HepG2 (cell line): ENCODE measurements around the gene GMCL2. TPM values are rescaled to one million over a fixed set of nuclear protein-coding genes. Genes with fewer than 3 reads are reported as not detected.
A peak's percentile ranks its signal among the peaks of the same experiment; 100 is the strongest.

ENCODE experiments used
- ATAC-seq: fragments of 200-7000 bp; cut with Tn5 transposase; 3 replicates; pipeline ENCODE4 v1.9.1; 2020; ENCODE audit warnings: mild to moderate bottlenecking, moderate library complexity
- BruUV-seq: library from RNA; stranded (reverse); fragments of 400-500 nt; replicated peaks from 2 replicates; lab custom pipeline; 2021; lab: Mats Ljungman, UMichigan
- CTCF ChIA-PET: fragments of 300-600 bp; formaldehyde crosslinking; extraction: SDS; loops from one replicate; lab custom pipeline; 2021; ENCODE audit warnings: low total read pairs, inconsistent platforms, low intra/inter-chr PET ratio; lab: Yijun Ruan, JAX
- POLR2A ChIA-PET: fragments of 350-600 bp; sonication (Branson Sonifier 250); formaldehyde crosslinking; loops from one replicate; lab custom pipeline; 2020; ENCODE audit warnings: antibody characterized with exemption, inconsistent platforms; lab: Yijun Ruan, JAX
- DNase-seq: peaks from one replicate; pipeline ENCODE4 v3.0.0-alpha.2; 2015; ENCODE audit warnings: low spot score
- FAIRE-seq: peaks from 3 replicates; lab custom pipeline; 2011; peaks lifted over from hg19 to GRCh38; lab: Jason Lieb, UNC
- H2AFZ ChIP-seq: one replicate; pipeline ENCODE4 v1.6.1; 2011; ENCODE audit warnings: low read length, inconsistent platforms
- H3K27ac ChIP-seq: fragments of 300-600 bp; 3 replicates; pipeline ENCODE4 v1.8.0; 2011; ENCODE audit warnings: mixed run types, mild to moderate bottlenecking, mixed read lengths, low read length, inconsistent platforms; ENCODE audit not compliant: insufficient read depth; ENCODE audit errors: extremely low read length
- H3K27me3 ChIP-seq, 2 experiments: fragments of 200-600 bp in 1 of 2; 2 replicates in 1 of 2; 3 replicates in 1 of 2; pipeline versions ENCODE4 v1.6.0 to v1.8.0; 2011; ENCODE audit warnings: low read length in 2 of 2, mild to moderate bottlenecking in 2 of 2, moderate library complexity in 2 of 2, inconsistent platforms in 1 of 2; ENCODE audit not compliant: insufficient read depth in 2 of 2, control insufficient read depth in 1 of 2
- H3K36me3 ChIP-seq, 2 experiments: fragments of 200-600 bp in 1 of 2; replicated peaks in 1 of 2; 2 replicates in 1 of 2; 3 replicates in 1 of 2; pipeline versions ENCODE4 v1.5.1 to v1.8.0; 2011; ENCODE audit warnings: low read length in 2 of 2, inconsistent platforms in 1 of 2; ENCODE audit not compliant: insufficient read depth in 2 of 2, control insufficient read depth in 1 of 2
- H3K4me1 ChIP-seq: 2 replicates; pipeline ENCODE4 v1.5.1; 2012; ENCODE audit warnings: low read length, inconsistent platforms; ENCODE audit not compliant: insufficient read depth
- H3K4me2 ChIP-seq: 2 replicates; pipeline ENCODE4 v1.6.0; 2011; ENCODE audit warnings: low read depth, low read length, inconsistent platforms
- H3K4me3 ChIP-seq, 3 experiments: fragments of 200-600 bp in 1 of 3; sonication (generic), shearing (Covaris generic) in 1 of 3; replicated peaks in 1 of 3; 2 replicates each; pipeline ENCODE4 v1.5.1; 2011 to 2016; ENCODE audit warnings: low read length in 3 of 3, inconsistent platforms in 2 of 3, low read depth in 2 of 3, mild to moderate bottlenecking in 2 of 3, control low read depth in 1 of 3, mixed read lengths in 1 of 3; ENCODE audit not compliant: insufficient read depth in 1 of 3
- H3K79me2 ChIP-seq: one replicate; pipeline ENCODE4 v1.6.1; 2011; ENCODE audit warnings: low read length, inconsistent platforms; ENCODE audit not compliant: insufficient read depth
- H3K9ac ChIP-seq: 2 replicates; pipeline ENCODE4 v1.6.0; 2011; ENCODE audit warnings: mild to moderate bottlenecking, low read depth, low read length, inconsistent platforms; ENCODE audit not compliant: insufficient read depth
- H3K9me3 ChIP-seq: 2 replicates; pipeline ENCODE4 v1.5.1; 2012; ENCODE audit warnings: mild to moderate bottlenecking, low read length
- H4K20me1 ChIP-seq: 2 replicates; pipeline ENCODE4 v1.6.0; 2011; ENCODE audit warnings: inconsistent platforms, mild to moderate bottlenecking, low read length, moderate library complexity; ENCODE audit not compliant: insufficient read depth
- GLI4 ChIP-seq: sonication (generic); formaldehyde crosslinking; IDR thresholded peaks from 2 replicates; pipeline ENCODE4 v1.5.1; 2020; ENCODE audit warnings: missing genetic modification reagents, mild to moderate bottlenecking, moderate library complexity, borderline replicate concordance
- GZF1 ChIP-seq: sonication (generic); formaldehyde crosslinking; IDR thresholded peaks from 2 replicates; pipeline ENCODE4 v1.5.1; 2020; ENCODE audit warnings: mild to moderate bottlenecking, missing genetic modification reagents
- POLR2A ChIP-seq, 2 experiments: IDR thresholded peaks; 2 replicates each; pipeline ENCODE4 v1.6.1; 2011; ENCODE audit warnings: low read depth in 2 of 2, low read length in 2 of 2, mild to moderate bottlenecking in 1 of 2, moderate library complexity in 1 of 2; ENCODE audit not compliant: insufficient read depth in 1 of 2
- POLR2AphosphoS5 ChIP-seq: IDR thresholded peaks from 2 replicates; pipeline ENCODE4 v1.6.1; 2012; ENCODE audit warnings: low read depth, low read length
- POLR2G ChIP-seq: fragments of 200-400 bp; formaldehyde crosslinking; IDR thresholded peaks from 2 replicates; pipeline ENCODE4 v1.6.1; 2018; ENCODE audit warnings: mild to moderate bottlenecking, low read depth, low read length, moderate library complexity
- RBM22 ChIP-seq: fragments of 200-400 bp; formaldehyde crosslinking; optimal IDR thresholded peaks from 2 replicates; pipeline ENCODE3; 2017; ENCODE audit warnings: mild to moderate bottlenecking, low read length, moderate library complexity
- RFX3 ChIP-seq: IDR thresholded peaks from 2 replicates; pipeline ENCODE4 v1.6.1; 2016; ENCODE audit warnings: missing biosample characterization, missing genetic modification reagents
- SOX13 ChIP-seq, 3 experiments: fragments of 450-650 bp in 1 of 3; sonication (generic) in 1 of 3; formaldehyde crosslinking in 1 of 3; IDR thresholded peaks in 2 of 3; conservative IDR thresholded peaks in 1 of 3; 2 replicates each; pipeline versions ENCODE4 v1.5.0 to v1.6.1; 2016 to 2020; ENCODE audit warnings: antibody characterized with exemption in 1 of 3, mild to moderate bottlenecking in 1 of 3, missing compliant biosample characterization in 1 of 3, missing genetic modification reagents in 1 of 3, moderate library complexity in 1 of 3
- WGBS: methylation state at CpG from one replicate; pipeline ENCODE4 v1.1.6; 2017; ENCODE audit warnings: low lambda C conversion rate; 5-methylcytosine and 5-hydroxymethylcytosine counted together
- in situ Hi-C: cut with HindIII; loops from 2 replicates; pipeline ENCODE4 v1.10.0; 2017; ENCODE audit warnings: low pct_unique_long_range_greater_than_20kb; ENCODE audit not compliant: extremely low pct_ligation_motif_present
- intact Hi-C: fragments of 100-400 bp; cut with micrococcal nuclease; formaldehyde crosslinking; loops from one replicate; pipeline ENCODE4 v1.10.0; 2022; ENCODE audit not compliant: unreplicated experiment
- polyA plus RNA-seq, 8 experiments: library from polyadenylated mRNA; depleted of rRNA in 3 of 8; stranded (reverse) in 7 of 8; unstranded in 1 of 8; fragments of >200 nt; fragmentation: Illumina TruSeq in 4 of 8; extraction: Trizol in 4 of 8; gene quantifications; 2 replicates each; pipeline versions ENCODE4 v1.2.1 to v1.2.3, GENCODE V29; 2011 to 2016; ENCODE audit warnings: low read depth in 4 of 8, missing spikeins in 1 of 8, mixed read lengths in 1 of 8; ENCODE audit not compliant: insufficient read depth in 1 of 8
- total RNA-seq, 5 experiments: library from RNA; depleted of rRNA; stranded (reverse); fragments of >200 nt; fragmentation: Illumina TruSeq; extraction: Trizol; gene quantifications; 2 replicates each; pipeline ENCODE4 v1.2.3, GENCODE V29; 2016; ENCODE audit warnings: low read depth in 1 of 5
- TF ChIP-seq, protein P1 (sequence below): sonication (generic); formaldehyde crosslinking; IDR thresholded peaks from 2 replicates; pipeline ENCODE4 v1.4.0; 2020; ENCODE audit warnings: missing genetic modification reagents
- TF ChIP-seq, protein P2 (sequence below): sonication (generic); formaldehyde crosslinking; IDR thresholded peaks from 2 replicates; pipeline ENCODE4 v1.4.0; 2020; ENCODE audit warnings: mild to moderate bottlenecking, missing genetic modification reagents

The GMCL2 gene
- total and polyA plus RNA-seq, 2 of the 13 experiments (the other 11 are each of a cell fraction or from before 2014, with no cell fraction given) = 0.03 TPM; not detected in 1

DNA sequence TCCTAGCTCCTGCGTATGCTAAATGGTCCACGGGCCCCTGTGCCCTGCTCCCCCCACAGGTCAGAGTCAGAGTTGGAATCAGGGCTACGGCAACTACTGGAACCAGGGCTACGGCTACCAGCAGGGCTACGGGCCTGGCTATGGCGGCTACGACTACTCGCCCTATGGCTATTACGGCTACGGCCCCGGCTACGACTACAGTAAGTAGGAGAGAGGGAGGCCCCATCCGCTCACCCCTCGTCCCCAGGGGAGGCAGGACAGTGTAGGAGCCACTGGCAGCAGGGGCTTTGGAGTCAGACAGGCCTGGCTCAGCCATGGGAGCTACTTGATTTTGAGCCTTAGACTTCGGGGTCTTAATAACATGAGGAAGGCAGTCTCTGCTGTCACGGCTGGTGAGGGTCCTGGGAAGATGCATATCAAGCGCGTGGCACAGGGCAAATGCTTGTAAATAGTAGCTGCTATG, 22.9 kb upstream of the GMCL2 start (continued):
- TF ChIP-seq, protein P1, sequence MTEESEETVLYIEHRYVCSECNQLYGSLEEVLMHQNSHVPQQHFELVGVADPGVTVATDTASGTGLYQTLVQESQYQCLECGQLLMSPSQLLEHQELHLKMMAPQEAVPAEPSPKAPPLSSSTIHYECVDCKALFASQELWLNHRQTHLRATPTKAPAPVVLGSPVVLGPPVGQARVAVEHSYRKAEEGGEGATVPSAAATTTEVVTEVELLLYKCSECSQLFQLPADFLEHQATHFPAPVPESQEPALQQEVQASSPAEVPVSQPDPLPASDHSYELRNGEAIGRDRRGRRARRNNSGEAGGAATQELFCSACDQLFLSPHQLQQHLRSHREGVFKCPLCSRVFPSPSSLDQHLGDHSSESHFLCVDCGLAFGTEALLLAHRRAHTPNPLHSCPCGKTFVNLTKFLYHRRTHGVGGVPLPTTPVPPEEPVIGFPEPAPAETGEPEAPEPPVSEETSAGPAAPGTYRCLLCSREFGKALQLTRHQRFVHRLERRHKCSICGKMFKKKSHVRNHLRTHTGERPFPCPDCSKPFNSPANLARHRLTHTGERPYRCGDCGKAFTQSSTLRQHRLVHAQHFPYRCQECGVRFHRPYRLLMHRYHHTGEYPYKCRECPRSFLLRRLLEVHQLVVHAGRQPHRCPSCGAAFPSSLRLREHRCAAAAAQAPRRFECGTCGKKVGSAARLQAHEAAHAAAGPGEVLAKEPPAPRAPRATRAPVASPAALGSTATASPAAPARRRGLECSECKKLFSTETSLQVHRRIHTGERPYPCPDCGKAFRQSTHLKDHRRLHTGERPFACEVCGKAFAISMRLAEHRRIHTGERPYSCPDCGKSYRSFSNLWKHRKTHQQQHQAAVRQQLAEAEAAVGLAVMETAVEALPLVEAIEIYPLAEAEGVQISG (CRISPR knock-in tag) = no peak
- TF ChIP-seq RFX3 (CRISPR knock-in tag) (no peak), GZF1 (no peak)
- TF ChIP-seq, protein P2, sequence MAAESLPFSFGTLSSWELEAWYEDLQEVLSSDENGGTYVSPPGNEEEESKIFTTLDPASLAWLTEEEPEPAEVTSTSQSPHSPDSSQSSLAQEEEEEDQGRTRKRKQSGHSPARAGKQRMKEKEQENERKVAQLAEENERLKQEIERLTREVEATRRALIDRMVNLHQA = no peak

DNA sequence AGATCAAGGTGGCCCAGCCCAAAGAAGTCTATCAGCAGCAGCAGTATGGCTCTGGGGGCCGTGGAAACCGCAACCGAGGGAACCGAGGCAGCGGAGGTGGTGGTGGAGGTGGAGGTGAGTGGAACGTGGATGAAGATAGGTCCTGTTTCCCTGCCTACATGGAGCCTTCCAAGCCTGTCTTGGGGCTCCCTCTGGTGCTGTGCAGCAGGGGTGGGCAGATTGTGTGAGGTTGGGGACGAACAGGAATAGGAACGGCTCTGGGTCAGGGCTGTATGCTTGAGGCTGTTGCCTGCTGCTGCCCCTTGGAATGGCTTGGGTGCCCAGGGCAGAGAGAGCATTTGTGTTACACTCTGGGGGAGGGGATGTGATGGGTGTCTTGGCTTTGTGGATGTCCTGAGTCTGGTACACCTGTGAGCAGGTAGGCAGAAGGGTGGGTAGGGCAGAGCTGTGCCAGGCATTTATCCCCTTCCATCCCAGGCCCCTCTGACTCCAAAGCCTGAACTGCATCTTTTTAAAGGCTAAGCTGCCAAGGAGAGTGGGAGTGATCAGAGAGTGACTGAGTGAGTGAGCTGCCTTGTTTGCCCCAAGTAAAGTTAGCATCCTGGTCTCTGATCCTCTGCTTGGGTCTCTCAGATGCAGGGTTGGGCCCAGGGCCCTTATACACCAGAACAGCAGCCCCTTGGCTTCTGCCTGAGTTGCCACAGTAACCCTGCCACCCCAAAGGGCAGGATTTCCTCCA, 22.3 kb upstream of the GMCL2 start:
- Histone ChIP-seq H2AFZ (no peak overlapping the region), H3K27me3 (no peaks in the 10 kb centered on the region; a peak in 1 of 5 replicates), H3K27ac (no peak overlapping the region), H3K9me3 (no peaks in the 10 kb centered on the region), H3K9ac (no peak overlapping the region), H4K20me1 (peaks cover 39% of the 10 kb centered on the region), H3K4me1 (peaks cover 48% of the 10 kb centered on the region), H3K4me3 (no peak overlapping the region), H3K4me2 (no peak overlapping the region), H3K36me3 (peaks cover 20 to 85% of the 10 kb centered on the region in 2 experiments), H3K79me2 (peaks cover 33% of the 10 kb centered on the region)
- DNase-seq (no peak), ATAC-seq (no peak), FAIRE-seq (no peak)
- intact Hi-C loops = no loop called here
- in situ Hi-C loops = no loop called here
- BruUV-seq = no TSS peak
- ChIA-PET CTCF (no interaction called here), POLR2A (interaction anchor here (1.6 kb wide), 1 partner anchor 21 kb away, joined by 5 read pairs; no protein-coding TSS in a partner anchor)
- 0 out of 2 replicates have a peak, but pooled peaks have one; percentile 35 for TF ChIP-seq POLR2G
- TF ChIP-seq GLI4 (CRISPR knock-in tag) = no peak
- peak in 1 of 2 experiments; percentile 41; a peak in 1 of 4 replicates for TF ChIP-seq POLR2A (IDR thresholded peaks at IDR 0.05; ENCODE audit: insufficient read depth in 1 of 2, low read depth in 2 of 2, low read length in 2 of 2)
- TF ChIP-seq POLR2AphosphoS5 = 0 out of 2 replicates have a peak, but pooled peaks have one; percentile 22
- TF ChIP-seq SOX13 (IDR thresholded peaks at IDR 0.05) = no peak
- no peak for TF ChIP-seq SOX13 (CRISPR knock-in tag; conservative IDR thresholded peaks at IDR 0.05 in 1 of 2, IDR thresholded peaks at IDR 0.05 in 1 of 2)
- TF ChIP-seq RBM22 = peak; percentile 46
- WGBS = 96% methylated on average over 6 of the region's 8 CpGs
